SU-DHL-6 (cell line): Measurements from ENCODE around the gene SLX4IP.

Source experiments
- H2AFZ ChIP-seq: fragments of 200-600 bp; sonication (generic); 2 replicates; pipeline ENCODE4 v1.6.1; 2014; ENCODE audit warnings: low read depth, mild to moderate bottlenecking, moderate library complexity, mixed read lengths, antibody characterized with exemption, low read length; ENCODE audit not compliant: severe bottlenecking
- H3F3A ChIP-seq: fragments of 200-600 bp; shearing (Covaris generic); 2 replicates; pipeline ENCODE4 v1.6.0; 2016; ENCODE audit warnings: antibody characterized with exemption, mild to moderate bottlenecking; ENCODE audit not compliant: insufficient read depth
- H3K27ac ChIP-seq: fragments of 200-600 bp; sonication (generic); 2 replicates; pipeline ENCODE4 v1.5.1; 2016; ENCODE audit warnings: low read depth, mild to moderate bottlenecking, low read length, moderate library complexity, mixed read lengths
- H3K27me3 ChIP-seq: fragments of 200-600 bp; sonication (generic), shearing (Covaris generic); 2 replicates; pipeline ENCODE4 v1.6.0; 2014; ENCODE audit warnings: mild to moderate bottlenecking, low read length
- H3K36me3 ChIP-seq: fragments of 200-600 bp; sonication (generic); 2 replicates; pipeline ENCODE4 v1.6.1; 2014; ENCODE audit warnings: mild to moderate bottlenecking, low read length, mixed read lengths
- H3K4me2 ChIP-seq: fragments of 300-600, 200-600 bp; shearing (Covaris generic), sonication (generic); 2 replicates; pipeline ENCODE4 v1.6.0; 2014; ENCODE audit warnings: low read length, low read depth, mild to moderate bottlenecking; ENCODE audit not compliant: poor library complexity, severe bottlenecking
- H3K4me3 ChIP-seq: fragments of 200-600 bp; sonication (generic); 2 replicates; pipeline ENCODE4 v1.5.1; 2014; ENCODE audit warnings: antibody characterized with exemption, low read length, mild to moderate bottlenecking, mixed read lengths; ENCODE audit not compliant: insufficient read depth, poor library complexity, severe bottlenecking
- H3K79me2 ChIP-seq: fragments of 200-600 bp; sonication (generic); 2 replicates; pipeline ENCODE4 v1.6.1; 2014; ENCODE audit warnings: mild to moderate bottlenecking, low read length, moderate library complexity; ENCODE audit not compliant: insufficient read depth
- H3K9ac ChIP-seq: fragments of 200-600 bp; sonication (generic); 2 replicates; pipeline ENCODE4 v1.7.0; 2014; ENCODE audit warnings: mild to moderate bottlenecking, low read length
- H3K9me2 ChIP-seq: fragments of 200-600 bp; sonication (generic); replicated peaks from 2 replicates; pipeline ENCODE4 v1.6.1; 2014; ENCODE audit warnings: low read length; ENCODE audit not compliant: insufficient read depth
- H3K9me3 ChIP-seq: fragments of 200-600 bp; sonication (generic); 2 replicates; pipeline ENCODE4 v1.6.1; 2014; ENCODE audit warnings: low read length, mixed read lengths; ENCODE audit not compliant: insufficient read depth
- H4K20me1 ChIP-seq: fragments of 200-600 bp; sonication (generic); 2 replicates; pipeline ENCODE4 v1.6.1; 2014; ENCODE audit warnings: low read depth, mild to moderate bottlenecking, antibody characterized with exemption, low read length, moderate library complexity, mixed read lengths
- EZH2phosphoT487 ChIP-seq: fragments of 200-600 bp; sonication (generic), shearing (Covaris generic); conservative IDR thresholded peaks from 2 replicates; pipeline ENCODE4 v1.6.1; 2018; ENCODE audit warnings: mild to moderate bottlenecking, antibody characterized with exemption, low read length, moderate library complexity, mixed read lengths
- TF ChIP-seq, protein P1 (sequence below): fragments of 200-600 bp; sonication (generic); IDR thresholded peaks from one replicate; pipeline ENCODE4 v1.5.1; 2017; ENCODE audit warnings: antibody characterized with exemption, mild to moderate bottlenecking, low read length, moderate library complexity; ENCODE audit not compliant: insufficient read depth, poor library complexity, severe bottlenecking

The SLX4IP gene

DNA sequence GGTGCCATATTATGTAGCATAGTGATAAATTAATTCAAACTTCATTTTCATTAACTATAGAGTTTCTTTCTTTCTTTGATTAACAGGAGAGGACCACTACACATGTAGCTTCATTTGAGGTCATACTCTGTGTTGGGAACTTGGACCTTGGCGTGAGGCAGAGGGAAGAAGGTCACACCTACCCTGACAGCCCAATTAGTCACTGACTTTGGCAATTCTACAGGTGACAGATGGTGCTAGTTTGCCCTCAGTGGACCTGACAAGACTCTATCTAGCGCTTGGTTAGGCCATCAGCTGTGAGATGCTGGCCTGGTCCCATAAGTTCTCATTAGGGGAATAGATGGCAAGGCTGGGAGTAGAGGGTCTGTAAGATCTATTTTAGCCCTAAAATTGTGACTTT, 14.2 kb downstream of the SLX4IP start:
- Histone ChIP-seq H3K9ac (no peak overlapping the region), H2AFZ (no peak overlapping the region), H3K79me2 (peaks cover 48% of the 10 kb centered on the region), H3K9me3 (no peaks in the 10 kb centered on the region), H3K27ac (no peak overlapping the region), H3F3A (peaks cover 8% of the 10 kb centered on the region), H3K4me2 (no peak overlapping the region), H3K27me3 (no peaks in the 10 kb centered on the region), H3K9me2 (no peaks in the 10 kb centered on the region), H4K20me1 (no peaks in the 10 kb centered on the region), H3K36me3 (no peaks in the 10 kb centered on the region), H3K4me3 (no peak overlapping the region)
- TF ChIP-seq, protein P1, sequence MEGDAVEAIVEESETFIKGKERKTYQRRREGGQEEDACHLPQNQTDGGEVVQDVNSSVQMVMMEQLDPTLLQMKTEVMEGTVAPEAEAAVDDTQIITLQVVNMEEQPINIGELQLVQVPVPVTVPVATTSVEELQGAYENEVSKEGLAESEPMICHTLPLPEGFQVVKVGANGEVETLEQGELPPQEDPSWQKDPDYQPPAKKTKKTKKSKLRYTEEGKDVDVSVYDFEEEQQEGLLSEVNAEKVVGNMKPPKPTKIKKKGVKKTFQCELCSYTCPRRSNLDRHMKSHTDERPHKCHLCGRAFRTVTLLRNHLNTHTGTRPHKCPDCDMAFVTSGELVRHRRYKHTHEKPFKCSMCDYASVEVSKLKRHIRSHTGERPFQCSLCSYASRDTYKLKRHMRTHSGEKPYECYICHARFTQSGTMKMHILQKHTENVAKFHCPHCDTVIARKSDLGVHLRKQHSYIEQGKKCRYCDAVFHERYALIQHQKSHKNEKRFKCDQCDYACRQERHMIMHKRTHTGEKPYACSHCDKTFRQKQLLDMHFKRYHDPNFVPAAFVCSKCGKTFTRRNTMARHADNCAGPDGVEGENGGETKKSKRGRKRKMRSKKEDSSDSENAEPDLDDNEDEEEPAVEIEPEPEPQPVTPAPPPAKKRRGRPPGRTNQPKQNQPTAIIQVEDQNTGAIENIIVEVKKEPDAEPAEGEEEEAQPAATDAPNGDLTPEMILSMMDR = no peak

DNA sequence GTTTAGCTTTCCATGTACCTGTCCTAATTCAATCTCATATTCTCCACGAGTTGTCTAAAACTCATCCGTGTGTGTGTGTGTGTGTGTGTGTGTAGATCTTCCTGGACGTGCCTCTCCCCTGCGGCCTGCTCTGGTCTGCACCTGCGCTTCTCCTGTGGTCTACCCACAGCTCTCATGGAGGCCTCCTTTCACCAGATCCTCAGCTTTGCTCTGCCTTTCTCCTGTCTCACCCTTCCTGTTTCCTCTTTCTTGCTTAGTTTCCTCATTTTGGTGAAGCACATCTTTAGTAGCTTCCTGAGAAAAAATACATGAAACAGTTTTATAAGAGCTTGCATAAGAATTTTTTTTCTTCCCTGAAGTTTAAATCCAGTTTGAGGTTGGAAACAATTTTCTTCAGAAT, 18.1 kb downstream of the SLX4IP start:
- H3K27me3 ChIP-seq = no peaks in the 10 kb centered on the region
- peaks cover 8% of the 10 kb centered on the region; the same call in 1 of the 2 replicates for H3F3A ChIP-seq
- H3K27ac ChIP-seq = peak overlapping the region; percentile 64
- no peak overlapping the region for H2AFZ ChIP-seq
- H3K79me2 ChIP-seq = peaks cover 56% of the 10 kb centered on the region
- peak overlapping the region; percentile 33 for H3K4me3 ChIP-seq
- no peaks in the 10 kb centered on the region for H3K9me2 ChIP-seq
- peak overlapping the region; percentile 58 for H3K4me2 ChIP-seq
- H3K9ac ChIP-seq = 0 out of 2 replicates have a peak overlapping the region, but pooled peaks have one; percentile 18
- H3K36me3 ChIP-seq = no peaks in the 10 kb centered on the region
- TF ChIP-seq, protein P1 = no peak
- no peak for TF ChIP-seq EZH2phosphoT487
- no peaks in the 10 kb centered on the region for H4K20me1 ChIP-seq
- no peaks in the 10 kb centered on the region for H3K9me3 ChIP-seq

DNA sequence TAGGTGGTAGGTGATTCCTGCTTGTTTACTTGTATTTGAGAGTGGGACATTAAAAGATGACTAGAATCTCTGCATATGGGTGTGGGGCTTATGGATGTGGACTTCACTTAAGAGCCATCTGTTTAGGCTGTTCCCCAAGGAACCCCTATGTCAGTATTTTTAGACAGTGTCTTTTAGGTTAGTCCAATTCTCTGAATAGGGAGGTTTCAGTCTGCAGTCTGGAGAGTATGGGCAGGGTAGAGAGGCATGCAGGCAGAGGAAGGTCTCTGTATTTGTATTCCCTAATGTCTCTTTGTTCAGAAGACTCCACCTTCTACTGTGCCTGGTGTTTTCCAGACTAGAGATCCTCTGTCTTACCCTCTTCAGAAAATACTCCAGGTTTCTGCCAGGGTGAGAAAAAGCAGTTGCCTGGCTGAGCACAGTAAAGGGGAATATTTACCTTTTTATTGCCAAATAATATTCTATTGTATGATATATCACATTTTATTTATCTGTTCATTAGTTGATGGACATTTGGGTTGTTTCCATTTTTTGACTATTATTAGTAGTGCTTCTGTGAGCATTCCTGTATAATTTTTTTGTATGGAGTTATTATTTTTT, 19.1 kb downstream of the SLX4IP start:
- Histone ChIP-seq H3K79me2 (peaks cover 53% of the 10 kb centered on the region), H3K27me3 (no peaks in the 10 kb centered on the region), H3K4me3 (no peak overlapping the region), H2AFZ (no peak overlapping the region), H4K20me1 (no peaks in the 10 kb centered on the region), H3K9me2 (no peaks in the 10 kb centered on the region), H3K27ac (peak overlapping the region; percentile 64), H3K9ac (no peak overlapping the region), H3K9me3 (no peaks in the 10 kb centered on the region), H3F3A (peaks cover 8% of the 10 kb centered on the region; the same call in 1 of the 2 replicates), H3K36me3 (no peaks in the 10 kb centered on the region), H3K4me2 (peak overlapping the region; percentile 58)
- TF ChIP-seq EZH2phosphoT487 = no peak
- TF ChIP-seq, protein P1 = no peak
